ENCODE data around the gene CCDC80. TPM values are rescaled to one million over a fixed set of nuclear protein-coding genes. Genes with fewer than 3 reads are reported as not detected.
"Not testable (repeated sequence)": the region's sequence is repeated elsewhere in the genome, so short reads cannot be mapped to it uniquely, and the experiment has no call there.

The CCDC80 gene
- total and polyA plus RNA-seq, 5 donors from 2014 or later, result 0.05 to 0.10 (median 0.07) TPM; not detected in 2

- Histone ChIP-seq H3K36me3 (ENCODE audit: control insufficient read depth, insufficient read depth, low read length) (no peaks in the 10 kb centered on the region), H3K4me3 (ENCODE audit: low read depth, low read length) (peak overlapping the region; percentile 42), H3K27ac (ENCODE audit: insufficient read depth, low read length, poor library complexity, severe bottlenecking) (peak overlapping the region; percentile 61), H3K27me3 (ENCODE audit: control insufficient read depth, insufficient read depth, low read length) (no peaks in the 10 kb centered on the region), H3K9me3 (ENCODE audit: control insufficient read depth in 2 of 2, low read length in 2 of 2) (no peaks in the 10 kb centered on the region), H3K4me1 (ENCODE audit: control insufficient read depth, insufficient read depth, low read length, poor library complexity, severe bottlenecking) (peaks cover 36% of the 10 kb centered on the region)
- Mint-ChIP-seq H3K4me1 (peaks cover 22 to 72% (median 40%) of the 10 kb centered on the region in 4 donors), H3K27ac (peak overlapping the region in 2 of 3 donors; percentile 48 to 90), H3K36me3 (no peaks in the 10 kb centered on the region), H3K4me3 (peak overlapping the region in 2 of 4 donors; percentile 14 to 66), H3K27me3 (no peaks in the 10 kb centered on the region), H3K9me3 (peaks cover 0 to 1% (median 0%) of the 10 kb centered on the region in 7 donors)
- DNase-seq (no peak), ATAC-seq (ENCODE audit: low read depth in 2 of 2) (no peak)
These were observed 32.0 kb upstream of the CCDC80 start for GRCh38 chr3:112672716-112673541.

GRCh38 chr3:112671930-112672715 is 31.2 kb upstream of the CCDC80 start:
- DNase-seq (peak in 2 of 3 donors; percentile 45 to 78), ATAC-seq (ENCODE audit: low read depth in 2 of 2) (peak; percentile 36 to 57)
- Histone ChIP-seq H3K27me3 (ENCODE audit: control insufficient read depth, insufficient read depth, low read length) (no peaks in the 10 kb centered on the region), H3K4me3 (ENCODE audit: low read depth, low read length) (peak overlapping the region; percentile 42), H3K36me3 (ENCODE audit: control insufficient read depth, insufficient read depth, low read length) (no peaks in the 10 kb centered on the region), H3K27ac (ENCODE audit: insufficient read depth, low read length, poor library complexity, severe bottlenecking) (peak overlapping the region; percentile 61), H3K4me1 (ENCODE audit: control insufficient read depth, insufficient read depth, low read length, poor library complexity, severe bottlenecking) (peaks cover 32% of the 10 kb centered on the region), H3K9me3 (ENCODE audit: control insufficient read depth in 2 of 2, low read length in 2 of 2) (no peaks in the 10 kb centered on the region)
- Mint-ChIP-seq H3K27me3 (no peaks in the 10 kb centered on the region), H3K9me3 (peaks cover 0 to 4% (median 0%) of the 10 kb centered on the region in 7 donors), H3K4me1 (peaks cover 22 to 72% (median 43%) of the 10 kb centered on the region in 4 donors), H3K36me3 (no peaks in the 10 kb centered on the region), H3K27ac (peak overlapping the region; percentile 25 to 90 (median 48)), H3K4me3 (peak overlapping the region in 2 of 4 donors; percentile 14 to 66)

GRCh38 chr3:112670824-112671223 is 29.9 kb upstream of the CCDC80 start:
- no peaks in the 10 kb centered on the region for H3K36me3 ChIP-seq (ENCODE audit: control insufficient read depth, insufficient read depth, low read length)
- no peak for DNase-seq
- Mint-ChIP-seq H3K4me3 (peak overlapping the region in 2 of 4 donors; percentile 28 to 30), H3K9me3 (peaks cover 0 to 4% (median 0%) of the 10 kb centered on the region in 7 donors), H3K27me3 (no peaks in the 10 kb centered on the region), H3K27ac (peak overlapping the region in 1 of 3 donors; percentile 16), H3K36me3 (no peaks in the 10 kb centered on the region), H3K4me1 (peaks cover 11 to 60% (median 31%) of the 10 kb centered on the region in 4 donors)
- no peaks in the 10 kb centered on the region for H3K27me3 ChIP-seq (ENCODE audit: control insufficient read depth, insufficient read depth, low read length)
- no peak for ATAC-seq (ENCODE audit: low read depth in 2 of 2)
- peaks cover 20% of the 10 kb centered on the region for H3K4me1 ChIP-seq (ENCODE audit: control insufficient read depth, insufficient read depth, low read length, poor library complexity, severe bottlenecking)
- H3K27ac ChIP-seq (ENCODE audit: insufficient read depth, low read length, poor library complexity, severe bottlenecking), result no peak overlapping the region
- no peaks in the 10 kb centered on the region for H3K9me3 ChIP-seq (ENCODE audit: control insufficient read depth in 2 of 2, low read length in 2 of 2)
- no peak overlapping the region for H3K4me3 ChIP-seq (ENCODE audit: low read depth, low read length)

GRCh38 chr3:112667599-112667998 is 26.7 kb upstream of the CCDC80 start:
- Mint-ChIP-seq H3K27me3 (peaks cover 5% of the 10 kb centered on the region), H3K36me3 (no peaks in the 10 kb centered on the region), H3K27ac (peak overlapping the region in 2 of 3 donors; percentile 21 to 78), H3K9me3 (peaks cover 0 to 4% (median 0%) of the 10 kb centered on the region in 7 donors), H3K4me3 (no peak overlapping the region), H3K4me1 (peaks cover 5 to 36% (median 22%) of the 10 kb centered on the region in 4 donors)
- Histone ChIP-seq H3K36me3 (ENCODE audit: control insufficient read depth, insufficient read depth, low read length) (no peaks in the 10 kb centered on the region), H3K9me3 (ENCODE audit: control insufficient read depth in 2 of 2, low read length in 2 of 2) (no peaks in the 10 kb centered on the region), H3K4me3 (ENCODE audit: low read depth, low read length) (no peak overlapping the region), H3K27ac (ENCODE audit: insufficient read depth, low read length, poor library complexity, severe bottlenecking) (no peak overlapping the region), H3K4me1 (ENCODE audit: control insufficient read depth, insufficient read depth, low read length, poor library complexity, severe bottlenecking) (peaks cover 12% of the 10 kb centered on the region), H3K27me3 (ENCODE audit: control insufficient read depth, insufficient read depth, low read length) (no peaks in the 10 kb centered on the region)
- DNase-seq, result no peak
- ATAC-seq (ENCODE audit: low read depth in 2 of 2), result no peak

GRCh38 chr3:112665009-112665408 is 24.1 kb upstream of the CCDC80 start:
- not testable (repeated sequence) for H3K4me1 ChIP-seq (ENCODE audit: control insufficient read depth, insufficient read depth, low read length, poor library complexity, severe bottlenecking); ATAC-seq (ENCODE audit: low read depth in 2 of 2); H3K27ac ChIP-seq (ENCODE audit: insufficient read depth, low read length, poor library complexity, severe bottlenecking); H3K4me3 Mint-ChIP-seq; H3K9me3 Mint-ChIP-seq; H3K27me3 Mint-ChIP-seq; DNase-seq; H3K27ac Mint-ChIP-seq; H3K36me3 ChIP-seq (ENCODE audit: control insufficient read depth, insufficient read depth, low read length); H3K9me3 ChIP-seq (ENCODE audit: control insufficient read depth in 2 of 2, low read length in 2 of 2); H3K36me3 Mint-ChIP-seq; H3K27me3 ChIP-seq (ENCODE audit: control insufficient read depth, insufficient read depth, low read length); H3K4me3 ChIP-seq (ENCODE audit: low read depth, low read length)
- H3K4me1 Mint-ChIP-seq, result peaks cover 2 to 14% (median 9%) of the 10 kb centered on the region in 4 donors

GRCh38 chr3:112656043-112656442 is 15.1 kb upstream of the CCDC80 start:
- no peak overlapping the region for H3K27ac Mint-ChIP-seq
- no peak overlapping the region for H3K4me3 Mint-ChIP-seq
- no peak overlapping the region for H3K4me3 ChIP-seq (ENCODE audit: low read depth, low read length)
- H3K27ac ChIP-seq (ENCODE audit: insufficient read depth, low read length, poor library complexity, severe bottlenecking), result no peak overlapping the region
- DNase-seq, result no peak
- peaks cover 0 to 7% (median 0%) of the 10 kb centered on the region in 7 donors for H3K9me3 Mint-ChIP-seq
- peaks cover 0 to 5% (median 1%) of the 10 kb centered on the region in 4 donors for H3K4me1 Mint-ChIP-seq
- peaks cover 5% of the 10 kb centered on the region for H3K36me3 Mint-ChIP-seq
- no peaks in the 10 kb centered on the region for H3K9me3 ChIP-seq (ENCODE audit: control insufficient read depth in 2 of 2, low read length in 2 of 2)
- no peaks in the 10 kb centered on the region for H3K4me1 ChIP-seq (ENCODE audit: control insufficient read depth, insufficient read depth, low read length, poor library complexity, severe bottlenecking)
- no peaks in the 10 kb centered on the region for H3K27me3 ChIP-seq (ENCODE audit: control insufficient read depth, insufficient read depth, low read length)
- ATAC-seq (ENCODE audit: low read depth in 2 of 2), result no peak
- H3K27me3 Mint-ChIP-seq, result peaks cover 4% of the 10 kb centered on the region
- H3K36me3 ChIP-seq (ENCODE audit: control insufficient read depth, insufficient read depth, low read length), result no peaks in the 10 kb centered on the region

- no peak for ATAC-seq (ENCODE audit: low read depth in 2 of 2)
- Histone ChIP-seq H3K27me3 (ENCODE audit: control insufficient read depth, insufficient read depth, low read length) (no peaks in the 10 kb centered on the region), H3K4me1 (ENCODE audit: control insufficient read depth, insufficient read depth, low read length, poor library complexity, severe bottlenecking) (no peaks in the 10 kb centered on the region), H3K9me3 (ENCODE audit: control insufficient read depth in 2 of 2, low read length in 2 of 2) (no peaks in the 10 kb centered on the region), H3K27ac (ENCODE audit: insufficient read depth, low read length, poor library complexity, severe bottlenecking) (no peak overlapping the region), H3K36me3 (ENCODE audit: control insufficient read depth, insufficient read depth, low read length) (no peaks in the 10 kb centered on the region), H3K4me3 (ENCODE audit: low read depth, low read length) (no peak overlapping the region)
- Mint-ChIP-seq H3K4me1 (peaks cover 0 to 5% (median 1%) of the 10 kb centered on the region in 4 donors), H3K36me3 (peaks cover 5% of the 10 kb centered on the region), H3K27me3 (peaks cover 4% of the 10 kb centered on the region), H3K27ac (no peak overlapping the region), H3K4me3 (no peak overlapping the region), H3K9me3 (peaks cover 0 to 7% (median 0%) of the 10 kb centered on the region in 7 donors)
- DNase-seq, result peak in 1 of 3 donors; percentile 21
These were observed 14.0 kb upstream of the CCDC80 start for GRCh38 chr3:112654979-112655378.

Data from CD4-positive, CD25-positive, alpha-beta regulatory T cell (primary cell).